ENCODE results near the gene NCBP1.

The NCBP1 gene

GRCh38 chr9:97670586-97670985, 37.0 kb downstream of the NCBP1 start:
- Histone ChIP-seq H3K27ac (ENCODE audit: low read depth, low read length) (no peak overlapping the region), H3K36me3 (ENCODE audit: control insufficient read depth, low read length) (peaks cover 96% of the 10 kb centered on the region), H3K79me2 (ENCODE audit: control insufficient read depth, low read length) (no peaks in the 10 kb centered on the region), H4K20me1 (ENCODE audit: control insufficient read depth, insufficient read depth, low read depth, low read length) (no peaks in the 10 kb centered on the region), H3K27me3 (ENCODE audit: control insufficient read depth, low read length) (no peaks in the 10 kb centered on the region), H3F3A (ENCODE audit: control insufficient read depth, insufficient read depth) (peaks cover 4% of the 10 kb centered on the region; the same call in 1 of the 2 replicates), H3K4me2 (ENCODE audit: low read length) (no peak overlapping the region), H3K4me1 (ENCODE audit: control insufficient read depth, low read length) (no peaks in the 10 kb centered on the region), H3K9me3 (ENCODE audit: control insufficient read depth, insufficient read depth, low read length) (no peaks in the 10 kb centered on the region), H3K9me2 (replicated peaks; ENCODE audit: control insufficient read depth, low read length) (no peaks in the 10 kb centered on the region), H3K4me3 (ENCODE audit: low read length) (no peak overlapping the region)
- no peak for TF ChIP-seq CTCF (IDR thresholded peaks at IDR 0.05; ENCODE audit: low read depth, low read length, poor library complexity, severe bottlenecking)
- no peak for TF ChIP-seq EZH2phosphoT487 (IDR thresholded peaks at IDR 0.05; ENCODE audit: borderline replicate concordance, low read length)

- no peaks in the 10 kb centered on the region for H4K20me1 ChIP-seq (ENCODE audit: control insufficient read depth, insufficient read depth, low read depth, low read length)
- H3K27me3 ChIP-seq (ENCODE audit: control insufficient read depth, low read length), result no peaks in the 10 kb centered on the region
- TF ChIP-seq EZH2phosphoT487 (IDR thresholded peaks at IDR 0.05; ENCODE audit: borderline replicate concordance, low read length) (no peak), CTCF (IDR thresholded peaks at IDR 0.05; ENCODE audit: low read depth, low read length, poor library complexity, severe bottlenecking) (no peak)
- no peak overlapping the region for H3K4me2 ChIP-seq (ENCODE audit: low read length)
- no peaks in the 10 kb centered on the region for H3K79me2 ChIP-seq (ENCODE audit: control insufficient read depth, low read length)
- peaks cover 8% of the 10 kb centered on the region; the same call in 1 of the 2 replicates for H3F3A ChIP-seq (ENCODE audit: control insufficient read depth, insufficient read depth)
- no peak overlapping the region for H3K27ac ChIP-seq (ENCODE audit: low read depth, low read length)
- no peaks in the 10 kb centered on the region for H3K4me1 ChIP-seq (ENCODE audit: control insufficient read depth, low read length)
- peaks cover 95% of the 10 kb centered on the region for H3K36me3 ChIP-seq (ENCODE audit: control insufficient read depth, low read length)
- H3K9me3 ChIP-seq (ENCODE audit: control insufficient read depth, insufficient read depth, low read length), result no peaks in the 10 kb centered on the region
- H3K4me3 ChIP-seq (ENCODE audit: low read length), result no peak overlapping the region
- H3K9me2 ChIP-seq (replicated peaks; ENCODE audit: control insufficient read depth, low read length), result no peaks in the 10 kb centered on the region
These were observed 38.8 kb downstream of the NCBP1 start for GRCh38 chr9:97672403-97672802.

- H3K27ac ChIP-seq (ENCODE audit: low read depth, low read length), result no peak overlapping the region
- H3K9me2 ChIP-seq (replicated peaks; ENCODE audit: control insufficient read depth, low read length), result no peaks in the 10 kb centered on the region
- no peaks in the 10 kb centered on the region for H3K79me2 ChIP-seq (ENCODE audit: control insufficient read depth, low read length)
- H3F3A ChIP-seq (ENCODE audit: control insufficient read depth, insufficient read depth), result peaks cover 8% of the 10 kb centered on the region; the same call in 1 of the 2 replicates
- no peaks in the 10 kb centered on the region for H3K4me1 ChIP-seq (ENCODE audit: control insufficient read depth, low read length)
- no peaks in the 10 kb centered on the region for H4K20me1 ChIP-seq (ENCODE audit: control insufficient read depth, insufficient read depth, low read depth, low read length)
- H3K4me2 ChIP-seq (ENCODE audit: low read length), result no peak overlapping the region
- H3K9me3 ChIP-seq (ENCODE audit: control insufficient read depth, insufficient read depth, low read length), result no peaks in the 10 kb centered on the region
- TF ChIP-seq CTCF (IDR thresholded peaks at IDR 0.05; ENCODE audit: low read depth, low read length, poor library complexity, severe bottlenecking) (no peak), EZH2phosphoT487 (IDR thresholded peaks at IDR 0.05; ENCODE audit: borderline replicate concordance, low read length) (no peak)
- H3K27me3 ChIP-seq (ENCODE audit: control insufficient read depth, low read length), result no peaks in the 10 kb centered on the region
- no peak overlapping the region for H3K4me3 ChIP-seq (ENCODE audit: low read length)
- peaks cover 92% of the 10 kb centered on the region for H3K36me3 ChIP-seq (ENCODE audit: control insufficient read depth, low read length)
These were observed 40.3 kb downstream of the NCBP1 start for GRCh38 chr9:97673922-97674321.

Measured in DOHH2 (cell line).